ENCODE data around the gene ZSWIM7. TPM values are rescaled to one million over a fixed set of nuclear protein-coding genes. Genes with fewer than 3 reads are reported as not detected.

The ZSWIM7 gene
- polyA plus RNA-seq, 3 donors = 43.1 to 70.1 (median 67.1) TPM

- Histone ChIP-seq H3K79me2 (ENCODE audit: insufficient read depth, low read length) (peaks cover 3% of the 10 kb centered on the region), H3K4me2 (replicated peaks; ENCODE audit: extremely low read depth, low read length, poor library complexity, severe bottlenecking) (peak overlapping the region; percentile 60), H3K36me3 (replicated peaks in 1 of 2; ENCODE audit: control insufficient read depth in 1 of 2, insufficient read depth in 2 of 2, low read length in 2 of 2) (no peaks in the 10 kb centered on the region), H3K4me3 (replicated peaks in 1 of 3; ENCODE audit: low read depth in 2 of 3, low read length in 3 of 3) (peak overlapping the region in 2 of 3 experiments; percentile 18 to 53), H3K4me1 (ENCODE audit: control insufficient read depth in 1 of 2, insufficient read depth in 2 of 2, low read length in 2 of 2) (peaks cover 39 to 49% of the 10 kb centered on the region in 2 donors), H2AFZ (ENCODE audit: insufficient read depth, low read depth, low read length, poor library complexity, severe bottlenecking) (no peak overlapping the region), H3K27me3 (ENCODE audit: control insufficient read depth in 2 of 2, insufficient read depth in 2 of 2, low read length in 2 of 2) (no peaks in the 10 kb centered on the region), H4K20me1 (ENCODE audit: insufficient read depth, low read length) (no peaks in the 10 kb centered on the region), H3K9ac (ENCODE audit: insufficient read depth, low read length, poor library complexity, severe bottlenecking) (peak overlapping the region; percentile 54), H3K27ac (ENCODE audit: low read depth in 1 of 2, low read length in 2 of 2) (peak overlapping the region; percentile 65 to 96), H3K9me3 (replicated peaks in 1 of 2; ENCODE audit: control insufficient read depth in 1 of 2, insufficient read depth in 1 of 2, low read length in 2 of 2) (no peaks in the 10 kb centered on the region)
- intact Hi-C loops (cut with micrococcal nuclease) = loop anchor here in 1 of 2 donors (5.0 kb wide), 1 partner anchor 76 kb away; no protein-coding TSS in a partner anchor
- H3K27ac Mint-ChIP-seq = peak overlapping the region; percentile 97 to 100 (median 98)
- peaks cover 19 to 21% of the 10 kb centered on the region in 2 donors for H3K36me3 Mint-ChIP-seq
- no peaks in the 10 kb centered on the region for H3K9me3 Mint-ChIP-seq
- peaks cover 0 to 3% (median 2%) of the 10 kb centered on the region in 3 donors for H3K27me3 Mint-ChIP-seq (ENCODE audit: low read depth in 3 of 3)
- DNase-seq = peak in 1 of 3 donors; percentile 42
- no peak for TF ChIP-seq CTCF (IDR thresholded peaks at IDR 0.05)
- H3K4me3 Mint-ChIP-seq = peak overlapping the region; percentile 55 to 87
- 16% methylated on average over 4 of the region's 4 CpGs for whole genome bisulfite sequencing (ENCODE audit: insufficient coverage)
- H3K4me1 Mint-ChIP-seq = peaks cover 57% of the 10 kb centered on the region
Measured at GRCh38 chr17:15958484-15958854, 41.0 kb downstream of the ZSWIM7 start.

DNA sequence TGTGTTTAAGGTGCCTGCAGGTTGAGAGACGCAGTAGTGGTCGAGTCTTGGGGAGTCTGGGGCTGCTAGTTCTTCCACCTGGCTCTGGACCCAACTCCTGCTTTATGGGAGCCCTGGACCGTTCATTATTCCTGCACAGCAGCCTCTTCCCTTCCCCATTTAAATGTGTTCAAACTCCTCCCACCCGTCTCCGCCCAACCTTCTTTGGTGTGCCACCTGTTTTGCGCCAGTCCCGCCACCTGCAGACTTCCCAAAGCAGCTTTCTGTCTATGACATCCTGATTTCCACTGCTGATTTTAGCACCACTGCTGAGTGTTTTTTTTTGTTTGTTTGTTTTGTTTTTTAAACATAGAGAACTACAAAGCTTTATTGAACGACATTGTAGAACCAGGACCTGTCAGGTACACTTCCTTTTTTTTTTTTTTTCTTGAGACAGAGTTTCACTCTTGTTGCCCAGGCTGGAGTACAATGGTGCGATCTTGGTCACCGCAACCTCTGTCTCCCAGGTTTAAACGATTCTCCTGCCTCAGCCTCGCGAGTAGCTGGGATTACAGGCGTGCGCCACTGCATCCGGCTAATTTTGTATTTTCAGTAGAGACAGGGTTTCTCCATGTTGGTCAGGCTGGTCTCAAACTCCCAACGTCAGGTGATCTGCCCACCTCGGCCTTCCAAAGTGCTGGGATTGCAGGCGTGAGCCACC lies 41.7 kb downstream of the ZSWIM7 start:
- Mint-ChIP-seq H3K27me3 (ENCODE audit: low read depth in 3 of 3) (peaks cover 0 to 5% (median 2%) of the 10 kb centered on the region in 3 donors), H3K4me3 (peak overlapping the region; percentile 56 to 87), H3K36me3 (peaks cover 23 to 25% of the 10 kb centered on the region in 2 donors), H3K4me1 (peaks cover 58% of the 10 kb centered on the region), H3K9me3 (no peaks in the 10 kb centered on the region), H3K27ac (peak overlapping the region; percentile 97 to 100 (median 98))
- H3K79me2 ChIP-seq (ENCODE audit: insufficient read depth, low read length) = peaks cover 3% of the 10 kb centered on the region
- no peak for DNase-seq
- no peaks in the 10 kb centered on the region for H3K27me3 ChIP-seq (ENCODE audit: control insufficient read depth in 2 of 2, insufficient read depth in 2 of 2, low read length in 2 of 2)
- H3K4me3 ChIP-seq (replicated peaks in 1 of 3; ENCODE audit: low read depth in 2 of 3, low read length in 3 of 3) = no peak overlapping the region
- intact Hi-C loops (cut with micrococcal nuclease) = loop anchor here in 1 of 2 donors (5.0 kb wide), 1 partner anchor 75 kb away; no protein-coding TSS in a partner anchor
- H3K4me1 ChIP-seq (ENCODE audit: control insufficient read depth in 1 of 2, insufficient read depth in 2 of 2, low read length in 2 of 2) = peaks cover 39 to 48% of the 10 kb centered on the region in 2 donors
- H3K36me3 ChIP-seq (replicated peaks in 1 of 2; ENCODE audit: control insufficient read depth in 1 of 2, insufficient read depth in 2 of 2, low read length in 2 of 2) = no peaks in the 10 kb centered on the region
- H3K27ac ChIP-seq (ENCODE audit: low read depth in 1 of 2, low read length in 2 of 2) = peak overlapping the region in 1 of 2 donors; percentile 96
- no peak overlapping the region for H3K9ac ChIP-seq (ENCODE audit: insufficient read depth, low read length, poor library complexity, severe bottlenecking)
- no peak overlapping the region for H3K4me2 ChIP-seq (replicated peaks; ENCODE audit: extremely low read depth, low read length, poor library complexity, severe bottlenecking)
- 94% methylated on average over 8 of the region's 19 CpGs for WGBS (ENCODE audit: insufficient coverage)
- no peaks in the 10 kb centered on the region for H4K20me1 ChIP-seq (ENCODE audit: insufficient read depth, low read length)
- H2AFZ ChIP-seq (ENCODE audit: insufficient read depth, low read depth, low read length, poor library complexity, severe bottlenecking) = no peak overlapping the region
- no peaks in the 10 kb centered on the region for H3K9me3 ChIP-seq (replicated peaks in 1 of 2; ENCODE audit: control insufficient read depth in 1 of 2, insufficient read depth in 1 of 2, low read length in 2 of 2)
- no peak for TF ChIP-seq CTCF (IDR thresholded peaks at IDR 0.05)
